ENCODE measurements around the gene MELTF.

Gene MELTF

GRCh38 chr3:196990601-196991007, 39.0 kb downstream of the MELTF start:
- peaks cover 7% of the 10 kb centered on the region for H3K4me1 ChIP-seq (ENCODE audit: control insufficient read depth, insufficient read depth, low read depth, low read length)
- no peak overlapping the region for H3K23ac ChIP-seq (ENCODE audit: low read length in 2 of 2)
- H3K14ac ChIP-seq (ENCODE audit: low read length in 2 of 2): no peak overlapping the region
- no peak for DNase-seq
- no peak overlapping the region for H2BK120ac ChIP-seq (ENCODE audit: low read depth, low read length)
- H3K4me2 ChIP-seq (ENCODE audit: low read length, poor library complexity, severe bottlenecking): no peak overlapping the region
- no peak overlapping the region for H2BK12ac ChIP-seq (ENCODE audit: low read length in 2 of 2)
- H3K27ac ChIP-seq (ENCODE audit: low read length, poor library complexity, severe bottlenecking): no peak overlapping the region
- no peak overlapping the region for H3K4ac ChIP-seq (ENCODE audit: low read depth in 1 of 2, low read length in 2 of 2)
- H2AK5ac ChIP-seq (ENCODE audit: low read length, severe bottlenecking): no peak overlapping the region
- no peak overlapping the region for H2BK5ac ChIP-seq (ENCODE audit: low read depth, low read length, poor library complexity, severe bottlenecking)
- H2AFZ ChIP-seq (ENCODE audit: low read depth, low read length): no peak overlapping the region
- no peaks in the 10 kb centered on the region for H3K79me1 ChIP-seq (replicated peaks; ENCODE audit: low read length, poor library complexity, severe bottlenecking)
- no peak overlapping the region for H3K9ac ChIP-seq (ENCODE audit: low read length)
- no peaks in the 10 kb centered on the region for H3K36me3 ChIP-seq (ENCODE audit: control insufficient read depth in 1 of 2, insufficient read depth in 2 of 2, low read depth in 1 of 2, low read length in 2 of 2)
- peaks cover 41 to 43% of the 10 kb centered on the region in 2 experiments for H3K27me3 ChIP-seq (ENCODE audit: control insufficient read depth in 1 of 2, insufficient read depth in 1 of 2, low read length in 2 of 2)
- 95% methylated on average over 10 of the region's 10 CpGs for WGBS
- H3K18ac ChIP-seq (ENCODE audit: low read depth in 1 of 2, low read length in 2 of 2): no peak overlapping the region
- H4K8ac ChIP-seq (ENCODE audit: low read length): no peak overlapping the region
- no peak overlapping the region for H4K91ac ChIP-seq (ENCODE audit: low read length)
- no peaks in the 10 kb centered on the region for H3K9me3 ChIP-seq (ENCODE audit: control insufficient read depth, low read length)
- no peak overlapping the region for H2BK15ac ChIP-seq (ENCODE audit: low read depth, poor library complexity, severe bottlenecking)
- no peak overlapping the region for H3K4me3 ChIP-seq (ENCODE audit: insufficient read depth in 1 of 2, low read depth in 1 of 2, low read length in 2 of 2)

DNA sequence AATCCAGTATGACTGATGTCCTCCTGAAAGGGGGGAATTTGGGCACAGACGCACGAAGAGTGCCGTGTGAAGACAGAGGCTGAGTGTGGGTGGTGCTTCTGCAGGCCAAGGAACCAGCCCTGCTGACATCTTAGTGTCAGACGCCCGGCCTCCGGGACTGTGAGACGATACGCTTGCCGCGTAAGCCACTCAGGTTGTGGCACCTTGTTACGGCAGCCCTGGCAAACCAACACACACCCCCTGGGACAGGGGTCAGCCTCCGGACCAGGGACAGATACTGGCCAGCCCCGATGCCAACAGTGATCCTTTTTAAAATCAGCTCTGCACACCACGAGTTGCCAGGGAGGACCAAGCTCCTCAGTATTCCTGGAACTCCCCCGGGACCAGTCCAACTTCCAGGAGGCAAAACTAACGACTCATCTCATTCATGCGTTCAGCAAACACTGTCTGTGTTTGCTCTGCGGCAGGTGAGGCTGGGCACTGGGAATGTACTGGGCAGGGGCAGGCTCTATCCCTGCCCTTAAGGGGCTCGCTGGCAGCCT, 39.8 kb downstream of the MELTF start:
- H3K4ac ChIP-seq (ENCODE audit: low read depth in 1 of 2, low read length in 2 of 2): no peak overlapping the region
- no peak overlapping the region for H3K27ac ChIP-seq (ENCODE audit: low read length, poor library complexity, severe bottlenecking)
- no peak overlapping the region for H2AK5ac ChIP-seq (ENCODE audit: low read length, severe bottlenecking)
- no peak overlapping the region for H2BK15ac ChIP-seq (ENCODE audit: low read depth, poor library complexity, severe bottlenecking)
- no peak overlapping the region for H3K4me3 ChIP-seq (ENCODE audit: insufficient read depth in 1 of 2, low read depth in 1 of 2, low read length in 2 of 2)
- H3K9ac ChIP-seq (ENCODE audit: low read length): no peak overlapping the region
- no peaks in the 10 kb centered on the region for H3K79me1 ChIP-seq (replicated peaks; ENCODE audit: low read length, poor library complexity, severe bottlenecking)
- H4K8ac ChIP-seq (ENCODE audit: low read length): no peak overlapping the region
- no peaks in the 10 kb centered on the region for H3K36me3 ChIP-seq (ENCODE audit: control insufficient read depth in 1 of 2, insufficient read depth in 2 of 2, low read depth in 1 of 2, low read length in 2 of 2)
- H4K91ac ChIP-seq (ENCODE audit: low read length): no peak overlapping the region
- no peak for DNase-seq
- H2AFZ ChIP-seq (ENCODE audit: low read depth, low read length): no peak overlapping the region
- H3K14ac ChIP-seq (ENCODE audit: low read length in 2 of 2): no peak overlapping the region
- no peak overlapping the region for H2BK12ac ChIP-seq (ENCODE audit: low read length in 2 of 2)
- peaks cover 44 to 49% of the 10 kb centered on the region in 2 experiments for H3K27me3 ChIP-seq (ENCODE audit: control insufficient read depth in 1 of 2, insufficient read depth in 1 of 2, low read length in 2 of 2)
- H3K4me2 ChIP-seq (ENCODE audit: low read length, poor library complexity, severe bottlenecking): no peak overlapping the region
- no peak overlapping the region for H2BK5ac ChIP-seq (ENCODE audit: low read depth, low read length, poor library complexity, severe bottlenecking)
- H3K23ac ChIP-seq (ENCODE audit: low read length in 2 of 2): no peak overlapping the region
- H3K4me1 ChIP-seq (ENCODE audit: control insufficient read depth, insufficient read depth, low read depth, low read length): peaks cover 4% of the 10 kb centered on the region
- H3K9me3 ChIP-seq (ENCODE audit: control insufficient read depth, low read length): no peaks in the 10 kb centered on the region
- no peak overlapping the region for H2BK120ac ChIP-seq (ENCODE audit: low read depth, low read length)
- 86% methylated on average over 19 of the region's 19 CpGs for WGBS
- H3K18ac ChIP-seq (ENCODE audit: low read depth in 1 of 2, low read length in 2 of 2): no peak overlapping the region

GRCh38 chr3:196988241-196989029, 41.2 kb downstream of the MELTF start:
- Histone ChIP-seq H2AK5ac (ENCODE audit: low read length, severe bottlenecking) (no peak overlapping the region), H3K14ac (ENCODE audit: low read length in 2 of 2) (no peak overlapping the region), H3K36me3 (ENCODE audit: control insufficient read depth in 1 of 2, insufficient read depth in 2 of 2, low read depth in 1 of 2, low read length in 2 of 2) (no peaks in the 10 kb centered on the region), H3K9me3 (ENCODE audit: control insufficient read depth, low read length) (peaks cover 2% of the 10 kb centered on the region), H3K23ac (ENCODE audit: low read length in 2 of 2) (peak overlapping the region in 1 of 2 experiments; percentile 87), H3K4me2 (ENCODE audit: low read length, poor library complexity, severe bottlenecking) (no peak overlapping the region), H3K18ac (ENCODE audit: low read depth in 1 of 2, low read length in 2 of 2) (no peak overlapping the region), H4K91ac (ENCODE audit: low read length) (no peak overlapping the region), H3K4me3 (ENCODE audit: insufficient read depth in 1 of 2, low read depth in 1 of 2, low read length in 2 of 2) (no peak overlapping the region), H3K27me3 (ENCODE audit: control insufficient read depth in 1 of 2, insufficient read depth in 1 of 2, low read length in 2 of 2) (peaks cover 43 to 44% of the 10 kb centered on the region in 2 experiments), H3K9ac (ENCODE audit: low read length) (no peak overlapping the region), H2BK120ac (ENCODE audit: low read depth, low read length) (no peak overlapping the region), H2BK15ac (ENCODE audit: low read depth, poor library complexity, severe bottlenecking) (no peak overlapping the region), H3K79me1 (replicated peaks; ENCODE audit: low read length, poor library complexity, severe bottlenecking) (no peaks in the 10 kb centered on the region), H3K27ac (ENCODE audit: low read length, poor library complexity, severe bottlenecking) (no peak overlapping the region), H2BK12ac (ENCODE audit: low read length in 2 of 2) (no peak overlapping the region), H2BK5ac (ENCODE audit: low read depth, low read length, poor library complexity, severe bottlenecking) (no peak overlapping the region), H3K4me1 (ENCODE audit: control insufficient read depth, insufficient read depth, low read depth, low read length) (peaks cover 4% of the 10 kb centered on the region), H4K8ac (ENCODE audit: low read length) (no peak overlapping the region), H2AFZ (ENCODE audit: low read depth, low read length) (no peak overlapping the region), H3K4ac (ENCODE audit: low read depth in 1 of 2, low read length in 2 of 2) (no peak overlapping the region)
- WGBS: 45% methylated on average over 12 of the region's 12 CpGs
- no peak for DNase-seq

DNA sequence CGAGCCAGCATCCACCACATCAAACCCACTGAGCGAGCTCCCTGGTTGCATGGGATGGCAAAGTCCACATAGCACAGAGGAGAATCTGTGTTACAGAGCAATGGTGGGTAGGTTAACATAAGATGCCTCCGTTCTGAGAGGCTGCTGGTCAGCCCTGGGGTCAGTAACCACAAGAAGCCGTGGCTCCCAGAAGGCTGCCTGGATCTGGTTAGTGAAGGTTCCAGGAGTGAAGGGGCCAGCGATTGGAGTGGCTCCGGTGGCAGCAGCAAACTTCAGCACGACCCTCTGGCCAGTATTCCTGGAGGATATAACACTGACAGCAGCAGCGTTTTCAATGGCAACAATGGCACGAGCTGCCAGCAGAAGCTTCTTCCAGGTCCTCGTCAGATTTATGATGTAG, 42.6 kb downstream of the MELTF start:
- no peak overlapping the region for H2BK5ac ChIP-seq (ENCODE audit: low read depth, low read length, poor library complexity, severe bottlenecking)
- no peak overlapping the region for H2BK120ac ChIP-seq (ENCODE audit: low read depth, low read length)
- H3K36me3 ChIP-seq (ENCODE audit: control insufficient read depth in 1 of 2, insufficient read depth in 2 of 2, low read depth in 1 of 2, low read length in 2 of 2): no peaks in the 10 kb centered on the region
- no peak overlapping the region for H2BK15ac ChIP-seq (ENCODE audit: low read depth, poor library complexity, severe bottlenecking)
- no peak overlapping the region for H2AFZ ChIP-seq (ENCODE audit: low read depth, low read length)
- H3K9ac ChIP-seq (ENCODE audit: low read length): no peak overlapping the region
- no peak overlapping the region for H3K4me2 ChIP-seq (ENCODE audit: low read length, poor library complexity, severe bottlenecking)
- 84% methylated on average over 10 of the region's 10 CpGs for WGBS
- no peak overlapping the region for H2BK12ac ChIP-seq (ENCODE audit: low read length in 2 of 2)
- H3K14ac ChIP-seq (ENCODE audit: low read length in 2 of 2): no peak overlapping the region
- H3K23ac ChIP-seq (ENCODE audit: low read length in 2 of 2): no peak overlapping the region
- DNase-seq: no peak
- no peaks in the 10 kb centered on the region for H3K79me1 ChIP-seq (replicated peaks; ENCODE audit: low read length, poor library complexity, severe bottlenecking)
- H3K4me1 ChIP-seq (ENCODE audit: control insufficient read depth, insufficient read depth, low read depth, low read length): peaks cover 4% of the 10 kb centered on the region
- peaks cover 6% of the 10 kb centered on the region for H3K9me3 ChIP-seq (ENCODE audit: control insufficient read depth, low read length)
- no peak overlapping the region for H3K4ac ChIP-seq (ENCODE audit: low read depth in 1 of 2, low read length in 2 of 2)
- no peak overlapping the region for H3K27ac ChIP-seq (ENCODE audit: low read length, poor library complexity, severe bottlenecking)
- no peak overlapping the region for H4K8ac ChIP-seq (ENCODE audit: low read length)
- H3K18ac ChIP-seq (ENCODE audit: low read depth in 1 of 2, low read length in 2 of 2): no peak overlapping the region
- H2AK5ac ChIP-seq (ENCODE audit: low read length, severe bottlenecking): no peak overlapping the region
- peaks cover 39 to 44% of the 10 kb centered on the region in 2 experiments for H3K27me3 ChIP-seq (ENCODE audit: control insufficient read depth in 1 of 2, insufficient read depth in 1 of 2, low read length in 2 of 2)
- no peak overlapping the region for H3K4me3 ChIP-seq (ENCODE audit: insufficient read depth in 1 of 2, low read depth in 1 of 2, low read length in 2 of 2)
- H4K91ac ChIP-seq (ENCODE audit: low read length): no peak overlapping the region

Data from mesenchymal stem cell (in vitro differentiated cells and primary cell).